Neural crest cell (in vitro differentiated cells): ENCODE measurements around the gene CDH23. TPM values are rescaled to one million over a fixed set of nuclear protein-coding genes. Genes with fewer than 3 reads are reported as not detected.
A peak's percentile ranks its signal among the peaks of the same experiment; 100 is the strongest.

Source experiments
- DNase-seq: peaks from one replicate; pipeline ENCODE4 v3.0.0; 2021; ENCODE audit warnings: low read depth, mixed read lengths, low spot score
- H3K27ac Mint-ChIP-seq: one replicate; pipeline ENCODE4 v1.8.0; 2021; ENCODE audit warnings: mild to moderate bottlenecking, mixed read lengths; ENCODE audit not compliant: unreplicated experiment
- H3K27me3 Mint-ChIP-seq: 2 replicates; pipeline ENCODE4 v1.8.0; 2021; ENCODE audit warnings: low read depth, mild to moderate bottlenecking, mixed read lengths
- H3K36me3 Mint-ChIP-seq: 2 replicates; pipeline ENCODE4 v1.8.0; 2021; ENCODE audit warnings: low read depth, mild to moderate bottlenecking, mixed read lengths
- H3K4me1 Mint-ChIP-seq: 2 replicates; pipeline ENCODE4 v1.8.0; 2021; ENCODE audit warnings: mixed read lengths
- H3K4me3 Mint-ChIP-seq: one replicate; pipeline ENCODE4 v1.8.0; 2021; ENCODE audit warnings: mild to moderate bottlenecking, mixed read lengths
- H3K9me3 Mint-ChIP-seq: 2 replicates; pipeline ENCODE4 v1.8.0; 2021; ENCODE audit warnings: mixed read lengths
- CTCF ChIP-seq: fragments of 200-600 bp; sonication (generic); conservative IDR thresholded peaks from 2 replicates; pipeline ENCODE4 v1.5.0; 2021; ENCODE audit warnings: antibody characterized with exemption, mild to moderate bottlenecking
- total RNA-seq: library from RNA; stranded (reverse); gene quantifications from 2 replicates; pipeline ENCODE4 v1.2.1, GENCODE V29; 2021

Gene CDH23
- total RNA-seq, 1 donor from 2014 or later: 2.6 TPM

DNA sequence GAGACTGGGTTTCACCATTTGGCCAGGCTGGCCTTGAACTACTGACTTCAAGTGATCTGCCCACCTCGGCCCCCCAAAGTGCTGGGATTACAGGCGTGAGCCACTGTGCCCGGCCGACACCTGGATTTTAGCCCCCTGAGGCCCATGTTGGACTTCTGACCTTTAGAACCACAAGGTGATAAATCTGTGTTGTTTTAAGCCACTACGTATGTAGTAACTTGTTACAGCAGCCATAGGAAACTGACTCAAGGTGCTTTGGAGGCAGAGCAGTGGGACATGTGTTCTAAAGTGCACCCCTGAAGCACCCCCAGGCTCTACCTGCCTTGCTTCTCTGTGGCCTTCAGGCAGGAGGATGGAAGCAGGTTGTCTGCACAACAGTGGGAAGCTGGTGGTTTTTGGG is 128.4 kb downstream of the CDH23 start:
- Mint-ChIP-seq H3K36me3 (no peaks in the 10 kb centered on the region), H3K4me1 (peaks cover 51% of the 10 kb centered on the region)

GRCh38 chr10:71525721-71526120 is 129.0 kb downstream of the CDH23 start:
- Mint-ChIP-seq H3K4me3 (no peak overlapping the region), H3K27ac (no peak overlapping the region), H3K27me3 (no peaks in the 10 kb centered on the region), H3K4me1 (peaks cover 54% of the 10 kb centered on the region), H3K36me3 (no peaks in the 10 kb centered on the region), H3K9me3 (no peaks in the 10 kb centered on the region)
- no peak for TF ChIP-seq CTCF
- DNase-seq: no peak

More for the DNA sequence above, 128.4 kb downstream of the CDH23 start:
- Mint-ChIP-seq H3K27ac (peak overlapping the region; percentile 78), H3K4me3 (no peak overlapping the region), H3K27me3 (no peaks in the 10 kb centered on the region), H3K9me3 (no peaks in the 10 kb centered on the region)
- no peak for DNase-seq
- TF ChIP-seq CTCF: no peak

DNA sequence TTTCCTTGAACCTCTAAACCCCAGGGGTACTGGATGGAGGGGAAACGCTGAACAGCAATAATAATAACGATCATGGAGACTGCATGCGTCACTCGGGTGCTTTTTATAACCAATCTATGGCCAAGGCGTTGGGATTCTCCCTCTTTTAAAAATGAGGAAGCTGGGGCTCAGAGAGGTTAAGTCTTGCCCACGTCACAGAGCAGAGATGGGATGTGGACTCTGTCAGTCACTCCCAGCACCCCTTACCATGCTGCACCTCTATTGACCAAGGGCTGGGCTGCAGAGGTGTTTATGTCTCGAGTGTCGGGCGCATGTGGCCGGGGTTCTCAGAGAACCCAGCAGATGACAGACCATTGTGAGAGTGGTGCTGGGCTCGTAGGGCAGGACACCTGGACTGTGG is 129.9 kb downstream of the CDH23 start:
- Mint-ChIP-seq H3K27ac (no peak overlapping the region), H3K4me1 (peaks cover 59% of the 10 kb centered on the region), H3K27me3 (no peaks in the 10 kb centered on the region)

DNA sequence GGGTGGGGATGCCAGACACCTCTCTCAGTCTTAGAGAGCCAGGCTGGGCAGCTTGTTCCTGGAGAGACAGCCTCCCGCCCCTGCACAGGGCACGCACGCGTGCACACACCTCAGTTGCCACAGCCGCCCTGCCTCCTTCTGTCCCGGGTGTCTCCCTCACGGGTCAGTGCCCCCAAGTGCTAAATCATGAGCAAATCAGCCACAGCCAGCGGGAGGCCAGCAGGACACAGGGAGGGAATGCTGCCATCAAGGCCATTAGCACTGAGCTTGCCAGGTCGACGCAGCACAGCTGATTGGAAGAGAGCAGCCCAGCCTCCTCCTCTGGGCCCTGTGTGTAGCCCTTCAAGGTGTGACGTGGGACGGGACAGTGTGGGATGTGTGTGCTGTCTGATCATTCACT is 130.4 kb downstream of the CDH23 start:
- Mint-ChIP-seq H3K27me3 (no peaks in the 10 kb centered on the region), H3K27ac (no peak overlapping the region), H3K4me1 (peaks cover 60% of the 10 kb centered on the region), H3K4me3 (no peak overlapping the region), H3K36me3 (no peaks in the 10 kb centered on the region), H3K9me3 (no peaks in the 10 kb centered on the region)
- DNase-seq: no peak
- TF ChIP-seq CTCF: no peak

More for the DNA sequence above, 129.9 kb downstream of the CDH23 start:
- TF ChIP-seq CTCF: no peak
- Mint-ChIP-seq H3K36me3 (no peaks in the 10 kb centered on the region), H3K9me3 (no peaks in the 10 kb centered on the region), H3K4me3 (no peak overlapping the region)
- DNase-seq: no peak

DNA sequence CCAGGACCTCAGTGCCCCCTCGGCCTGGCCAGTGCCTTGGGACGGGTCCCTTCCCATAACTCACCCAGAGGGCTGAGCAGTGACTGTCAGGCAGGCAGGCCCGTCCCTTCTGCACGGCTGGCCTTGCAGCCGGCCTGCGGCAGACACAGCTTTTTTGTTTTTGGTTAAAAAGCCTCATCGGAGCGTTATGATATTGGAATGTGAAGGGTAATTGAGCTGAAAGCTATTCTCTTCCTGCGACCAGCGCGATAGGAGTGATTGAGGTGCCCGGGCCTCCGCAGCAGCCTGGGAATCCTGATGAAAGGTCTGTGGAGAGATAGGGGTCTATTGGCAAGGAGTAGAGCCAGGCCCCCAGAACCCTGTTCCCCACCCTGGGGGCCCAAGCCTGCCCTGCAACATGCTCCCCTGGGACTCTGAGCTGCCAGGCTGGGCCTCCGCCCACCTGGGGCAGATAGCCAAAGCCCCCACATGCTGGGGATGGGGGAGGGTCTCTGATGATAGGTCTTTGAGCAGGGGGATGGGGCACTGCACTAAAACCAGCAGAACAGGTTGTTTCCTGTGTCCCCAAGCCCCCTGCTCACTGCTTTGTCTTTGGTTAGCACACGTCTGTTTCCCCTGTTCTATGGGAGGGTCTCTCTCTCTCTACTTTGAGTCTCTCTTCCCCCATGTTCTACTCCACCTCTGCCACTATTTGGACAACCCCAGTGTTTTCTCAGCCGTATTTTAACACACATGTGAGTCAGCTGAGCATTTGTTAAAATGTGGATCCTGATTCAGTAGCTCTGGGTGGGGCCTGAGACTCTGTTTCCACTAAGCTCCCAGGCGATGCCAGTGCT is 131.9 kb downstream of the CDH23 start:
- TF ChIP-seq CTCF: no peak
- Mint-ChIP-seq H3K9me3 (no peaks in the 10 kb centered on the region), H3K27me3 (no peaks in the 10 kb centered on the region), H3K36me3 (no peaks in the 10 kb centered on the region), H3K4me3 (peak overlapping the region; percentile 68), H3K4me1 (peaks cover 49% of the 10 kb centered on the region), H3K27ac (peak overlapping the region; percentile 48)
- peak; percentile 23 for DNase-seq
